PC-3 (cell line): Measurements from ENCODE around the gene RXRB.

Source experiments
- EZH2phosphoT487 ChIP-seq: fragments of 300-600 bp; sonication (generic); IDR thresholded peaks from 2 replicates; pipeline ENCODE4 v1.6.1; 2018; ENCODE audit warnings: mild to moderate bottlenecking, antibody characterized with exemption, low read length, borderline replicate concordance
- TF ChIP-seq, protein P1 (sequence below): fragments of 300-600 bp; sonication (generic); conservative IDR thresholded peaks from 2 replicates; pipeline ENCODE4 v1.5.1; 2017; ENCODE audit warnings: antibody characterized with exemption, low read depth, mild to moderate bottlenecking, low read length

DNA sequence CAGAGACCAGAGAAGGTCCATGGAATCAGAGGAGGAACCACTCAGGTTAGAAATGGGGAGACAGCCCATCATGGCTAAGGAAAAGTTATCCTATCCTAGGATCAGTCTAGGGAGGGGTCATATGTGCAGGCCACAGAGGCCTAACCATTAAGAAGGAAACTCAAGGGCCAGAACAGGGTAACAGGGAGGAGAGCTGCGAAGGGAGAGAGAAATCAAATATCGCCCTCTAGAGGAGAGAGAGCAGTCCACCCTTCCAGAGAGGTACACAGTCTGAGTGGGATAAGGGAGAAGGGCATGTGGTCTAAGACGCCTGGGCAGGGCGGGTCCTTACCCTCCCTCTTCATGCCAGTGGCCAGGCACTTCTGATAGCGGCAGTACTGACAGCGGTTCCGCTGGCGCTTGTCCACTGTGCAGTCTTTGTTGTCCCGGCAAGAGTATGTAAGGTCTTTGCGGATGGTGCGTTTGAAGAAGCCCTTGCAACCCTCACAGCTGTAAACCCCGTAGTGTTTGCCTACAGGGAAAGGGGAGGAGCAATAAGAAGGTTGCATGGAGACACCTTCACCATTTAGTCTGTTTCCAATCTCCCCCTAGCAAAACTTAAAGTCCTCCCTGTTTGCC, 2.9 kb downstream of the RXRB start:
- TF ChIP-seq, protein P1, sequence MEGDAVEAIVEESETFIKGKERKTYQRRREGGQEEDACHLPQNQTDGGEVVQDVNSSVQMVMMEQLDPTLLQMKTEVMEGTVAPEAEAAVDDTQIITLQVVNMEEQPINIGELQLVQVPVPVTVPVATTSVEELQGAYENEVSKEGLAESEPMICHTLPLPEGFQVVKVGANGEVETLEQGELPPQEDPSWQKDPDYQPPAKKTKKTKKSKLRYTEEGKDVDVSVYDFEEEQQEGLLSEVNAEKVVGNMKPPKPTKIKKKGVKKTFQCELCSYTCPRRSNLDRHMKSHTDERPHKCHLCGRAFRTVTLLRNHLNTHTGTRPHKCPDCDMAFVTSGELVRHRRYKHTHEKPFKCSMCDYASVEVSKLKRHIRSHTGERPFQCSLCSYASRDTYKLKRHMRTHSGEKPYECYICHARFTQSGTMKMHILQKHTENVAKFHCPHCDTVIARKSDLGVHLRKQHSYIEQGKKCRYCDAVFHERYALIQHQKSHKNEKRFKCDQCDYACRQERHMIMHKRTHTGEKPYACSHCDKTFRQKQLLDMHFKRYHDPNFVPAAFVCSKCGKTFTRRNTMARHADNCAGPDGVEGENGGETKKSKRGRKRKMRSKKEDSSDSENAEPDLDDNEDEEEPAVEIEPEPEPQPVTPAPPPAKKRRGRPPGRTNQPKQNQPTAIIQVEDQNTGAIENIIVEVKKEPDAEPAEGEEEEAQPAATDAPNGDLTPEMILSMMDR: peak; percentile 82
- TF ChIP-seq EZH2phosphoT487: no peak
